ENCODE measurements around the gene NAV2.

Gene NAV2

DNA sequence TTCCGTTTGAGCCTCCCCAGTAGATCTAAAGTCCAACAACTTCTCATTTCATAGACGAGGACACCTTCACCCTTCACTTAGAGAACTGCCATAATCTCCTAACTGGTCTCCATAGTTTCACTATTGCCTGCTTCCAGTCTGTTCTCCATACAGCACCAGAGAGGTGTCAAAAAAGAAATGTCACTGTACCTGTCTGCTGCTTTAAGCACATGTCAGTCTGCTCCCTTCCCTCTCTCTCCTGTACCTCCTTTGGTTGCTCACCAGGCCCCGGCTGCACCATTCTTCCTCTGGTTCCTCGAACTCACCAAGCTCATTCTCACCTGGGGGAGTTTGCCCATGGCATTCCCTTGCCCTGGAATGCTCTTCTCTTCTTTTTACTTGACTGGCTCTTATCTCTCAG, 75.8 kb downstream of the NAV2 start:
- DNase-seq: no peak

DNA sequence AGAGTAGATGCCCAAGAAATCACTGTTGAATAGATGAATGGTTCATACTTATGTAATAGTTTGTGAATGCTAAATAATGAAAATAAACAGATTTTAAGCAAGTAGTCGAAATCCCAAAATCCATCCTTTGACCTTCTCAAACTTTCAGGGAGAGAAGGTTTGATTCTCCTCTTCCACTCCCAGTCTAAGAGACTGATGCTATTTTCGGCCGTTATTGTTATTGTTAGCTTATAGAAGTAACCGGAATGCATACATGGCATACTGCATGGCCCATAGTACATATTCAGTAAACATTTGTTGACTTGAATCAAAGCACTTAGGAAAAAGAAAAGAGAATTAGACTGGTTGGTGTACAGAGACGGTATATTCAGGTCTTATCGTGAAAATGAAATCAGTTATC, 76.6 kb downstream of the NAV2 start:
- DNase-seq: no peak

DNA sequence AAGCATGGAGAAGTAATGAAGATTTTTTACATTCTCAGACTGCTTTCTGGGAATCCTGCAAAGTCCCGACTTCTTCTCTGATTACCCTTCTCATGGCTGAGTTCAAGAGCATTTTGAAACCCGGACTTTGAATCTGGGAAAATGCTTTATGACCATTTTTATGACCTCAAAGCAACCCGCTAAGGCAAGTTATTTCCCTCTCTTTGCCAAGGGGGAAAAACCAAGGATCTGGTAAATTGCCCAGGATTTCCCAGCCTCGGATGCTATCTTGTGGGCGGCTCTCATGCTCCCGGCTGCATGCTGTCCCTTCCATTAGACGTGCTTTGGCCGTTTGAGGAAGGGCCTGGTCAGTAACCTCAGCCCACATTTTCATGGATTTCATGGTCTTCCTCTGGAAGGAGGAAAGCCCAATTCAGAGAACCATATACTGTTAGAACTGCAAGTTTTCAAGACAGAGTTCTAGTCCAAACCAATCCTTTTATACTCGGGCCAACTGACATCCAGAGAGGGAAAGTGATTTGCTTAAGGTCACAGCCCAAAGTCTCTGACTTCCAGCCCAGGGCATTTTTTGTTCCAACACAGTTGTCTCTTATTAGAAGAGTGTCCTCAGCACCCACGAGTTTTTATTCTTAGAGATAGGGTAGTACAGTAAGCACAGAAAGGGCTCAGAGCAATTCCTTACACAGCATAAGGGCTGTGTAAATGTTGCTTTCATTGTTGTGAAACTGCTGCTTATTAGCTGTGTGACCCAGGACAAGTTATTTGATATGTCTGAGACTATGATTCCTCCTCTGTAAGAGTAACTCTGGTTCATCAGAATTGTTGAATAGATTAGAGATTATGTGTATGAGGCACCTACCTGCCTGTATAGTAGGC, 77.4 kb downstream of the NAV2 start:
- DNase-seq: no peak

DNA sequence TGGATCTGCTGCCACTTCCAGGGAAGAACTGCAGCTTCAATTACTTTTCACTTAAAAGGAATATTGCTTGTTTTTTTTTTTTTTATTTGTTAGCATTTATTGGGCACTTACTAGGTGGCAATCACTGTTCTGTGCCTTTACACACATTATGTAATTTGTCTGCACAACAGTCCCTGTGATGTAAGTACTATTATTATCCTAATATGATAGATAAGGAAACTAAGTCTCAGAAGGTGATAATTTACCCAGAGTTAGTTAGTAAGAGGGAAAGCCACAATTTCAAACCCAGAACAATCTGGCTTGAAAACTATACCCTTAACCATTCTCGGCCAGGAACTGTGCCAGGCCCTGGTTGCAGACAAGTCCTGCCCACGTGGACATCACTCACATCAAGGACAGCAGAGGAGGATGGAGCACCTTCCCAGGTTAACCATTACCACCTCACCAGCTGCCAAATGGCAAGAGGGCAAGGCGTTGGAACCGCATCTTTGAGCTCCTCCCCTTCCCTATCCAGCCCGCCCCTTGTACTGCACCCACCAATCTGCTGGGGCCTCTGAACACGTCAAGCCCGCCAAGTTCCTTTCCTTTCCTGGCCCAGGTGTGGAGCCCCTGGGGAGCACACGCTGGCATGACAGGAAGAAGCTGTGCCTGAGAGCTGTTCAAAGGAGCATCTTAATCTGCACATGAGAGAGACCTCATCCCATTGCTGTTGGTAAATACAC, 78.4 kb downstream of the NAV2 start:
- no peak for DNase-seq

- no peak for DNase-seq
These were observed 79.9 kb downstream of the NAV2 start for GRCh38 chr11:19792510-19792909.

DNA sequence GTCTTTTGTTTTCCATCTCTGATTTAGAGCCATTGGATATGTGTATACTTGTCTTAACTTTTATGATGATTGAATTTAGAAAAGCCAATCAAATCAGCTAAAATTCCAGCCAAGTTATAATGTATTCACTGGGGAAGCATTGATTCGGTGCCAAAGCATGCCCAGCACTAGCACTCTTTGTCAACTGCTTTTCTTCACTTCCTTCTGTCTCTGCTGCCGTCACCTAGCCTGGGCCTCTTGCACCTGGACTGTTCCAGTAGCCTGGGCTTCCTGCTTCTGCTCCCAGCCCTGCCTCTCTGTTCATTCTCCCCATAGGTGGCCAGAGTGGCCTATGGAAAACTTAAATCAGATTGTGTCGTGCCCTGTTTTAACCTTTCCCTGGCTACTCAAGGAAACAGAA, 80.7 kb downstream of the NAV2 start:
- DNase-seq: no peak

- DNase-seq: no peak
These were observed 81.5 kb downstream of the NAV2 start for GRCh38 chr11:19794161-19794560.

DNA sequence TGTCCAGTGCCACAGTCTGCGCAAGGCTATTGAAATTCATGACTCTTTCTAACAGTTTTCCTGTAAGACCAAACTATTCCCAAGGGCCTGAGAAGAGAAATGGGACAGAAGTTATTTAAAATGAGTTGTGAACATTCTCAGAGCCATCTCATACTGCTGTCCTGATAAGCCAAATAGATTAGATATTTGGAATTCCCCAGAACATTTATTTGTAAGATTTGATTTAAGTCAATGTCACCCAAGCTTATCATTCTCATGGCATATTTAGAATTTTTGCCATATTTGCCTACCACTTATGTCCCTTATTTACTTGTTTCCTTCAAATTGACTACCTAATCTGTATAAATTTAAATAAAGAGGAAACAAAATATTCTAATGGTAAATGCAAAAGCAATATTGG, 82.4 kb downstream of the NAV2 start:
- no peak for DNase-seq

- no peak for DNase-seq
These were observed 87.5 kb downstream of the NAV2 start for GRCh38 chr11:19800162-19800561.

DNA sequence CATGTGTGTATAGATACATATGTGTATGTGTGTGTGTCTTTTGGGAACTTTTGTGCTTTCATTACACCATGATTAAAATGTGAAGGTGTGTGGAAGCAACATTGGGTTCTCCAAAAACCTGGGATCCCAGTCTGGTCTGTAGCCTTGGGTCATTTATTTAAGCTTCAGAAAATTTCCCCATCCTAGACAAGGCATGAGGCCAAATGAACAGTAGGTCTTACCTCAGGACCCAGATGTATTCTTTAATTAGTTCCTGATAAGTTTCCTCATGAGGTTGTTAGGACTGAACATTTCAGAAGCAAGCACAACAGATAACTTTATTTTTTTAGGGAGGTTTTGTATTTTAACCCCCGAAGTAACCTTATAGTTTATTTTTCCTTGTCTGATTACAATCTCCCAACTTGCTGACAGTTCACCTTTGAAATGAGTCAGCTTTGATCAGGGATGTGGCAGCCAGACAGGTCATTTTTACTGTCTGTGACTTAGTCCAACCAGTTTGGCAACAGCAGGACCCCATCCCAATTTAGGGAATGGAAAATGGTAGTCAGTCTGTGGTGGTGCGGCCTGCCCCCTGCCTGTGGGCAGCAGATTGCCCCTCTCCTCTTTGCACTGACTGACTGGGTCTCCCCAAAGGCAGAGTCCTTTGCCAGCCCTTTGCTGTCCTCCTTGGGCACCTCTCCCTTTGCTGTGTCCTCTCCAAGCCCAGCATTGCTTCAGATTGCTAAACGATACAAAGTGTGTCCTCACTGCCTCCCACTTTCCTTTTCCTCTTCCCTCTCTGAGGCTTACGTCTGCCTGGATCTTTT, 88.3 kb downstream of the NAV2 start:
- no peak for DNase-seq

DNA sequence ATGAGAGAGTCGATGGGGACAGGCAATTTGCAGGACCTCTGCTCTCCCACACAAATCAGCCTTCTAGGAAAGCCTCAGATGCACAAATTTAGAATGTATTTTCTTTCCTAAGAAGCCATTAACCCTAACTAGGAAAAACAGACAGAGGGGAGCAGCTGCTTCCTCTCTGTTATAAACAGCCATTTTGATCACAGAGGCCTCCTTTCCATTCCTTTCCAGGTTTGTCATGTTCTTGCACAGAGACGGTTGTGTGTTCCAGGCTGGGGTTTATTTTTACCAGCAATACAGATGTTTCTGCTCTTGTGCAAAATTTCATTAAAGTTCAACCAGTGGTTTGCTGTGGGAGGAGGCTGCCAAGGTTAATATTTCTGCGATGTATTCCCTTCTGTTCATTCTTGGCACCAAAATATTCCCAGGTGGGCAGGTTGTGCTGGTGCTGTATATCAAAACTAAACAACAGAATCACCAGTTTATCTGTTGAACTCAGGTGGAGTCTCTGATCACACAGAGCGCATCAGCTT, 90.2 kb downstream of the NAV2 start:
- no peak for DNase-seq

DNA sequence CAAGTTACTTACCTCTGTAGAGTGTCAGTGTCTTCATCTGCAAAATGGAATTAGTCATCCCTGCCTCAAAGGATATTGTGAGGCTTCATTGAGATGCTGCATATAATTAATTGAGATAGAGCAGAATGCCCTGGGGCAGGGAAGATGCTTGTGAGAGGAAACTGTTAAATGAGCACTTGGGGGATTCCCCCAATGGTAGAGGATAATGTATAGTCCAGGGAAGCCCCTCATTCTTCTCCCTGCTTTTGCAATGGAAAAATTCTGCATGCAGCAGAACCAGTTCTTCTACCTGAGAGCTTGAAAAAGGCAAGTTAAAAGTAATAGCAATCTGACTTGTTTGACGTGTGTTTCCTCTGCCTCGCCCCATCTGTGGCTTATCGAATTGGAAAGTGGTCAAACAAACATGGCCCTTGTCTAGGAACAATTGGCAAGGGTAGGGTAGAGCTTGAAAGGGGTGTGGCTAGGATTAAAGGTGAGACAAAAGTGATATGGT, 90.9 kb downstream of the NAV2 start:
- DNase-seq: no peak

- DNase-seq: no peak
These were observed 92.7 kb downstream of the NAV2 start for GRCh38 chr11:19805376-19805775.

GRCh38 chr11:19805827-19806226, 93.2 kb downstream of the NAV2 start:
- no peak for DNase-seq

GRCh38 chr11:19806251-19806650, 93.6 kb downstream of the NAV2 start:
- DNase-seq: no peak

- no peak for DNase-seq
These were observed 95.7 kb downstream of the NAV2 start for GRCh38 chr11:19808076-19808911.

GRCh38 chr11:19810852-19811251, 98.2 kb downstream of the NAV2 start:
- no peak for DNase-seq

DNA sequence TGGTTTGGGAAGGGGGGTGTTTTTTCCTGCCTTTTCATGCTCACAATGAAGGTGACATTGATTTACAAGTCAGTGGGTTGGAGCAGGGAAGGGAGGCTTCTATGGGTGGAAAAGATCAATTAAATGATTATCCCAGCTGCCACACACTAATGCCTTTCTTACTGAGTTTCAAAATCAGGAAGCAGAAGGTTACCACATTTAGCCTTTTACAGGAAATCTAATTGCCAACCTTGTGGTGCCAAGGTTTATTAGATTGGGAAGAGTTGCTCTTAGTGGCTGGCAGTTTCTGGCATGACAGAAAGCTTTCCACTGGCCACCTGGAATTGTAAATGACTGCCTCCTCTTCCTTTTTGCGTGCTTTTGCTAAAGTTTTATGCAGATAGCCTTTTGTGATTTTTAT, 98.7 kb downstream of the NAV2 start:
- DNase-seq: no peak

GRCh38 chr11:19812096-19812495, 99.5 kb downstream of the NAV2 start:
- DNase-seq: no peak

DNA sequence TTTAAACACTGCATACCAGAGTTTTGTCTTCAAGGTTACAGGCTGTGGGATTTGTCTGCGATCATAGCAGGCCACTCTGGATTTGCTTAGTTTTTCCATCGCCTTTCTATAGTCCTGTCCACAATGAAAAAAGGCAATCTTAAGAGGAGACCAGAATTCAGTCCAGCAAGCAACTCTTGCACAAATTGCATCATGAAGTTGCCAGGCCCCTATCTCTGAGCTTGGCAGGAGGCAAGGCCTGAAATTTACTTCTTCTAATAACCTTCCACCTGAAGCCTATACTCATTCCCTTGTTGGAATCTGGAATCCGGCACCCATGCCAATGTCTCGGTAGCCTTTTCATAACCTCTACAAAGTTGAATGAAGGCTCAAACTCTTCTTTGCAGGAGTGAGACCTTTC, 100.1 kb downstream of the NAV2 start:
- no peak for DNase-seq

DNA sequence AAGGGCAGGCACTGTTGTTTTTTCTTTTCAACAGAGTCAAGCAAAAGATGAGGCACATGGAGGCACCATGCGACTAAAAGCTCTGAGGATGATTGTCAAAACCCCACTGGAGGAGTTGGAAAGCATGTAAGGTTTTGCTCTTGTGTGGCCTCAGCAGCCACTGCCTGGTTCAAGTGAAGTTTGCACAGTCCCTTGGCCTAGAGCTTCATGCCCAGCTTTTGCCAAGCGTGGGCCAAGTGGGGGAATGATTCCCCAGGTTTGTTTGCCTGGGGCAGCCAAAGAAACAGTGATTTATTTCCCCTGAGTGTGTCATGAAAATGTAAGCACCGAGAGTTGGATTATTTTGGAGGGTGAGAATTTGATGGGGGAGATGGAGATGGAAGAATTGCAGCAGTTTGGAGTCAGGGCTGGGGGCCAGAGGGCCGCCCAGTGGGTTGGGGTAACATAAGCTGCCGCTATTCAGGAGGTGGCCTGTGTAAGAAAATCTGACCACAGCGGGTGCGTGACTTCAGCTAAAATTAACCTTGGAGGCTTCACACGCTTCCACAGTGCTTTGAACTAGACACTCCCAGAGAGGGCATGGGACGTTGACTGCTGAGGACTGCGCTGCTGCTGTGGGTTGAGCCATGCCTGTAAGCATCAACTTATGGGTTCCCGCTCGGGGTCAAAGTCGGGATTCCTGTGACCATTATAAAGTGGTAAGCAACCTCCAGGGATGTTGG, 100.7 kb downstream of the NAV2 start:
- no peak for DNase-seq

- DNase-seq: no peak
These were observed 101.8 kb downstream of the NAV2 start for GRCh38 chr11:19814421-19814820.

Measured in activated effector memory CD4-positive, alpha-beta T cell treated with Interleukin-2 at 50 U/mL for 16 hours (primary cell).